Germinal center (tissue), 1 donor: ENCODE results near the gene RNLS.

Experiments used
- DNase-seq: peaks from one replicate; pipeline ENCODE4 v3.0.0; 2012; ENCODE audit warnings: mixed read lengths, low spot score

The RNLS gene

DNA sequence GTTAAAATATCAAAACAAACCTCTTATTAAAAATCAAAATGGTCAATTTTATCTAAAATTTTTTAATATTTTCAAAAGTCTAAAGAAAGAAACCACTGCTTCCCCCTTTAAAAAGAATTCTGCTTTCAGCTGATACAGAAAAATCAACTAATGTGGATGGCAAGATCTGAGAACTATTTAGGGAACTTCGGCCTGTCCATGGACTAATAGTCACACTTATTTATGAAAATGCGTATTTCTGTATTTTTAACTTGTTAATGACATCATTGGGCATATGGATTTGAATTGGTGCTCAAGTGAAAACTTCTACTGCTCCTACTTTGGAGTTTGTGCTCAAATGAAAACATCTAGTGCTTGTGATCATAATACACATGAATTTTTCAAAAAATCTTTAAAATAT, 31.9 kb downstream of the RNLS start:
- no peak for DNase-seq

DNA sequence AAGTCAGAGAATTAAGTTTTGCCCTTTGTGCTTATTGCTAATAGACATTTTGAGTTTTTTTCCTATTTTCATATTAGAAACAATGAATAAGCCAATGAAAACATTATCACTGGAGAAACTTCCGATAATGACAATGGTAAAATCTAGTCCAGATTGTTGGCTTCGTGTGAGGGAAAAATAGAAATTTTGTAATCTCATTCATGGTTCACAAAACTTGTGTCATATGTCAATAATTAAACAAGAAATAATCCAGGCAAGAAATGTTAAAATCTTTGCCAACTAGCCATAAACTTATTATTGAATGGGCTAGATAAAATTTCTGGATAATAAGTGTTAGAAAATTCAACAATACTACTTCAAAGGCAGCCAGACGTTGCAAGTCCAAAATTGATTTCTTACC, 36.6 kb downstream of the RNLS start:
- no peak for DNase-seq

DNA sequence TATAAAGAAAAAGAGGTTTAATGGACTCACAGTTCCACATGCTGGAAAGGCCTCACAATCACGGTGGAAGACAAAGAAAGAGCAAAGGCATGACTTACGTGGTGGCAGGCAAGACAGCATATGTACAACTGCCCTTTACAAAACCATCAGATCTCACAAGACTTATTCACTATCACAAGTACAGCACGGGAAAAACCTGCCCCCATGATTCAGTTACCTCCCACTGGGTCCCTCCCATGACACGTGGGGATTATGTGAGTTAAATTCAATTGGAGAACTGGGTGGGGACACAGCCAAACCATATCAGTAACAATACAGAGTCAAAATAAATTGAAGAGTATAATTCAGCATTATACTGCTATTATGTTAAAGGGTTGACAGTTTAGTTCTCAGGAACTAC, 37.8 kb downstream of the RNLS start:
- no peak for DNase-seq

DNA sequence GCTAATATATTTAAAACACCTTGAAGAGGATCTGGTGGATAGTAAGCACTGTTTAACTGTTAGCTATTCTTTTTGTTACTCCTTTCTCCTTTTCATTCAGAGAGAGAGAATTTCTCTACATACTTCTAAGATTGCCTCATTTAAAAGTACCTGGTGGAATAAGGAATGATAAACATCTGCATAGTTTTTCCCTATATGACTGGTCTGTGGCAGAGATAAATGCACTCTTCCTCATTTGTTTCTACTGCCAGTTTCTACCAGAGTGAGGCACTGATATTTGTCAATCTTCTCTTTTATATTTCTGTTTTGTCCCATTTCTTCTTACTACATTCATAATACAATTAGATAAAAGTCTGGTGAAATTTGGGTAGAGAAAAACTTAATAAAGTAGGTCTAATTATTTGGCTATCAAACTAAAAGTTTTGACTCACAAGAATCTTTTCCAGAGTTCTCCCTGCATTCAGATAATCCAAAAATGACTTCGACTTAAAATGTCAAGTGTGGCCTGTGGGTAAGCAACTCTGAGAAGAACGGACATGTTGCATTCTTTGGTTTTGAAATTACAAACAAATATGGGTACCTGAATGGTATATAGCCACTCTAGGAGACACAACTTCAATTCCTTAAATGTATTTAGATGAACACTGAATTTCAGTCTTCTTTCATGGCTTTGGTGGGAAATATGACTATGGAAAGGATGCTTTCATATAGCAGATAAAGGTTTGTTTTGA, 38.8 kb downstream of the RNLS start:
- no peak for DNase-seq

DNA sequence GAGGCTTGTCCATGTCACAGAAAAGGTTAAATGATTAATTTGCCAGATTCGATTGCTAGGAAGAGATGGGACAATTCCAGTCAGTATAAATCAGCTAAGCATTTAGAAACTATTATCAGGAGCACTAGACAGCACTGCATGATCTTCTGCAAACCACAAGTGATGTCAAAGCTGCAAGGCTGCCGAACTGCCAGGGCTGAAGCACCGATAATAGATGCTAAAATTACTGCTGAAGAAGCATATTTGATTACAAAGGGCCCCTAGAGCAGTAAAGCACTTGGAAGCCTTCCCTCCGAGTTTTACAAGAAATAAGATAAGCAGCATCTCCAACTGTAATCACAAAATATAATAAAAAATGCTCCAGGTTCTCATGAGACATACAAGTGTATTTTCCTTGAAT, 40.6 kb downstream of the RNLS start:
- DNase-seq: no peak

DNA sequence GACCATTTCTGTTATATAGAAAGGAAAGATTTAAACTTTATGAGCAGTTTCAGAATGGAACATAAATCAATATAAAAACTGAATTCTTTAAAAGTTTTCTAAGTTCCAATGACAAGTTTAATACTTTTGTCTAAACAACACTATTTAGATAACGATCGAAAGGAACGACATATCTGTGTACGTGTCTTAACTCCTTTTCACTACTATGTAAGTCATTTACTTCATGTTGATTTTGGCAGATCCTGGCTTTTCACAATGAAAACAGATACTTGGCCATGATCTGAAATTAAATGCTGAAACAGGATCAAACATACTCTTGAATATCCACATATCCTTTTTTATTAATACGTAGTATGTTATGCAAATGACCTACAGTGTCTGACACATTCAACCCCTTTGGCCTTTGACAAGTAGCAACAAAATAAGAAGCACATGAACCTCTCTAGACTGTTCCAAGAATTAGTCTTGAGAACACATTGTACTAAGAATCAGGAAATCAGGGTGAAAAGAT, 41.9 kb downstream of the RNLS start:
- DNase-seq: no peak

DNA sequence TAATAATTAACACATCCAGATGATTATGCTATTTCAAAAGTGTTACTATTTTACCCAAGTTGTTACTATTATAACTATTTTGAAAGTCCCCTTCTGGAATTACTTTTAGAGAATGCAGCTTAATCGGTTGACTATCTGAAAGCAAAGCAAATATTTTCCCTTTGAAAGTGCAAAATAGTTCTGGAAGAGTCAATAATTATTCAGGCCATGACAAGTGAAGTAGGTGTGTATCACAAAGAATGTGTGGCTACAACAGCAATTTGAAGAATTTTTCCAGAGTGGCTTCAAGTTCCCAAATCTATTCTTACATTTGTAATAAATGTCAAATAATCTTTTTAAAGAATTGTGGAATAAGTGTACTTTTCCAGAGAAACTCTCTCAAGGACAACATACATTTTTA, 42.8 kb downstream of the RNLS start:
- DNase-seq: no peak

DNA sequence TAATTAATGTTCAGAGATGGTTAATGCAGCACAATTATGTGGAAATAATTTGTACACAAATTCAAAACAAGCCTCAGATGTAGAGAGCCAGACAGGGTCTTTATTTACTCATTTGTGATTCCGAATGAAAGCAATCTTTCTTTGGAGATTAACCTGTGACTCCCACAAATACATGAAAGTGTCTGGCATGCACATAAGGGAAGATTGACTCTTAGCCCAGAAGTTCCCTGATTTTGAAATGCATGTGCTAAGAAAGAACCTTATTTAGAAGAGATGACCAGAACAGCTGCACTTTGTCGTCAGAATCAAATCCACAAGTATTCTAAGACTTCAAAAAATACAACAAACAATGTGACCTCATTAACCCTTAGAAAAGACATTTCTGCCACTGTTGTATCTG, 45.1 kb downstream of the RNLS start:
- DNase-seq: no peak

DNA sequence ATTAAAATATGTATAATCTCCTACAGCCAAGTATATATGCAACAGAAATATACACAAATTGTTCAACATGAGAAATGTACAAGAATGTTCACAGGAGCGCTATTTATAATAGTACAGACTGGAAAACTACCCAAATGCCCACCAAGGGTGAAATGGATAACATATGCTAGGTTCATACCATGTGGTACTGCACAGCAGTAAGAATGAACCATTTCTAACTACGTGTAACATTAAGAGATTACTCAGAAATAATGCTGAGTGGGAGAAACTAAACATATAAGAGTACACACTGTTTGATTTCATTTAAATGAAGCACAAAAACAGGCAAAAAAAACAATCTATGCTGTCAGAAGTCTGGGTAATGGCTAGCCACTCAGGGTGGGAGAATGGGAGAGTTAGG, 45.8 kb downstream of the RNLS start:
- DNase-seq: no peak

DNA sequence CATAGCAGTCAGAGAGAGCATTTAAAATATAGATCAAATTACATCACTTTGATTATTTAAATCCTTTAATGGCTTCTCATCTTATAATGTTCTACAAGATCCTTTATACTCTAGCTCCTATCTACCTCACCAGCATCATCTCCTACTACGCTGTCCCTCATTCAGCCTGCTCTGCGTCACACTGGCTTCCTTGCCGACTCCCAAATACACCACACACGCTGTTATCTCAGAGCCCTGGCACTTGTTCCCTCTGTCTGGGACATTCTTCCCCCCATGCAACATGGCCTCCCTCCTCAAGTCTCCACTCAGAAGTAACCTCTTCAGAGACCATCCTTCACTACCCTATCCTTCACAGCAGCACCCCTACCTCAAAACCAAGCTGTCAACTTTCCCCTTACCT, 46.7 kb downstream of the RNLS start:
- DNase-seq: no peak

DNA sequence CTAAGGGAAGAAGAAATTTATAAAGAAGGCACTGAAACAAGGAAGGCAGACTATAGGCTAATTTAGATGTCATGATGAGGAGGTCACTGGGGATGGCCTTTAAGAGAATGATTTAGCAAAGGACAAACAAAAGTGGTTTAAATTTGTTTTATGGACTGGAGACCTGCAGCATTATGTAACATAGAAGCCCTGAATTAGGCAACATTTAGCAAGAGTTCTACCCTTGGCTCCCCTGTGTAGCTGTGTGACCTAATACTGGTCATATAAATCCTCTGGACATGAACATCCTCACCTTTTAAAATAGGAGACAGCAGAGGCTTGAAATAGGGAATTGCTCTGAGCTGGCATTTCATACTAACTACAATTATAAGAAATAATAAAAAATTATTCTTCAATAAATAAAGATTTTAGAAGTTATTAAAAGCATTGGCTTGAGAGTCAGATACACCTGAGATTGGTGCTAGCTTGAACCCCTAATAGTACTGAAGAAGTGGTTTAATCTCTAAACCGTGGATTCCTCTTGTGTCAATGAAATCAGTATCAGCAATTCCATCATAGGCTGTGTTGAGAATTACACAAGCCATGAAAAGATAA, 48.9 kb downstream of the RNLS start:
- DNase-seq: no peak

DNA sequence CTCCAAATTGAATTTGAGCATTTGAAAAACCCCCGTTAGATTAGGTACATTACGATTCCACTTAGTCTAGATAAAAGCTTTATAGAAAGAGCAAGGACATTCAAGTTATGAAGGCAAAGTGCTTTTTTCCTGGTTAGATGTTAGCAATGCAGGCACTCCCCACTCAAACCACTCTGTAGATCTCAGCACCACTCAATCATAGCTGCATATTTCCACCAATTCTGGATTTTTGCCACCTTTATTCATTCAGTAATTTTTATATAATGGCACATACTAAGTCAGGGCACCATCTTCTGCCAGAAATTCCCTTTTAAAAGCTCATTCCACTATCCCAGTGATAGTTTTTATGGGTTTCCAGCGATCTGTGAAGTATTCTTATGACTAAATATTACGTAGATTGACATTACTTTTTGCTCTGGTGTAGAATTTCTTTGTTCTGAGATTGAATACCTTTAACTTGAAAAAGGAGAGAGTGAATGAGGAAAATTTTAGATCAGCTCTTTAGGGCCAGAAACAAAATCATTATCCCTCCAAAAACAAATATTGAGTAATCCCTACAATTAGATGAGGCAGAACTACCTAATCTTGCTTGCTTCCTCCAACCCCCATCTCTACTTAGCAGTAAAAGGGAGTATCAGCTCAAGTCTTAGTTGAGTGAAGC, 51.6 kb downstream of the RNLS start:
- no peak for DNase-seq

DNA sequence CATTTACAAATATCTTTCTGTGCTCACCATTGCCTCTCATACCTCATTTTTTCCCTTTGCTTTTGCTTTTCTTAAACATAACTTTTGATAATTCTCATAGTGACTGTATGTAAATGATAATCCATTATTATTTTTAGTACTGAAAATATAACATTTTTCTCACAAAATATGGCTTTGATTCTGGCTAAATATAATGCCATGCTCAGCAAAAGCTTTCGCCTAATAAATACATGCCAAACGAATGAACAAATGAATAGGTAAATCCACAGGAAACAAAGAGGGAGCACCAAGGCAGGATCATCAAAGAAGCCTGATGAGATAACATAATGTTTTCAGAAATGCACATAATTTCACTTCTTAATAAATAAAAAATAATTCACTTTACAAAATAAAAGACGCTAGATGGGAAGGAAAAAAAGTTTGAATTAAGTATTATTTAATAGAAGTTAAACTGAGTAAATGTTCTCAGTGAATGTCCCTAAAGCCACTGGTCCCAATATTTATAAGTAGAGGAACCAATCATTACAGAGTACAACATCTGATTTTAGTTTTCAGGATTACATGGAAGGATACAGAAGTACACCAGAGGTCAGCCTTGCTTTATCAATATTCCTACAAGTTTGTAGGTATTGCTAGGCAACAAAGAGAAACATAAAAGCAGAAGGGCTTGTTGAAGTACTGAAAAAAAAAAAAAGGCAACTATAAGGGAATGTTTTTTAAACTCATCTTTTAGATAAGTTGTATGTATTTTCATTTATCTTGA, 52.3 kb downstream of the RNLS start:
- no peak for DNase-seq

DNA sequence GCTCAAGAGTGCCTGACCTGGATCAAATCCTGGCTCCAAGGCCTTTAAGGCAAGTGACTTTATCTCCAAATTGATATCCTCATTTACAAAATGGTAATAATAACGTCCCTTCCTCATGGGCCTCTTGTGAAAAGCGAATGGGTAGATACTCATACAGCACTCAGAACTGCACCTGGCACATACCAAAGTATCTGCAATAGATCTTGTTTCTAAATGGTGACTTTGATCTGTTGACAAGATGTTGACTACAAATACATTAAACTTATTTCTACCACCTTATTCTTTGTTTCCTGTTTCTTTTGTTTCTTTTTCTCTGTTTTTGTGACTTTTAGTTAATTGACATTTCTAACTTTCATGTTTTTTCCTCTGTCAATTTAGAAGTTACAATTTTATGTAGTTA, 53.0 kb downstream of the RNLS start:
- DNase-seq: no peak

DNA sequence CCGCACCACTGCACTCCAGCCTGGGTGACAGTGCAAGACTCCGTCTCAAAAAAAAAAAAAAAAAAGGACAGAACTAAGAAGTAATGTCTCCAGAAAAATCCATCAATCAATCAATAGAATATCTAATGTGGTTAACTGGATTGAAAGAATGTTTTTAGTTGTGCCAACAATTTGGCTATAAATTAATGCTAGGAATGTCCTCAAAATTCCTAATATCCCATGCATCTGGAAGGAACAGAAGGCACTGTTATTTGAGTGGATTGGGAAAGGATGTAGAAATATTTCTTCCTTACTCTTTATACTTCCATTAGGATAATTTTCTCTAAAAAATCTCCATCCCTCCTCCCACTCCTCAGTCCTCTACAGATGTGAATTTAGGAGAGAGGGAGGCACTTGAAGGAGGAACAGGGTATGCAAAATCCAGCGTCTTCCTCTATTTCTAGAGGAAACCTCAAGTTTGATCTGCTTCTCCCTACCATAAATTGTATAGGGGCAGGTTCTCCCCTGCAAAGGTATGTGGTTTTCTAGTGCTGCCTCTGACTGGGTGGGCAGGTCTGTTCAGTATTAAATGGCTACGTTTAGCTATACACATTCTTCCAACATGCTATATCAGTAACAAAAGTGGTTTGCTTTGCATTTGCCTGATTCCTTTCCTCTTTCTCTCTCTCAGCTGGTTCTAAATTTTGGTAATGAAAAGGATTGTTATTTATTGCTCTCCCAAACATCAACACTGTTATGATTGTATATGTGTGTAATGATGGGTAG, 54.1 kb downstream of the RNLS start:
- DNase-seq: no peak

DNA sequence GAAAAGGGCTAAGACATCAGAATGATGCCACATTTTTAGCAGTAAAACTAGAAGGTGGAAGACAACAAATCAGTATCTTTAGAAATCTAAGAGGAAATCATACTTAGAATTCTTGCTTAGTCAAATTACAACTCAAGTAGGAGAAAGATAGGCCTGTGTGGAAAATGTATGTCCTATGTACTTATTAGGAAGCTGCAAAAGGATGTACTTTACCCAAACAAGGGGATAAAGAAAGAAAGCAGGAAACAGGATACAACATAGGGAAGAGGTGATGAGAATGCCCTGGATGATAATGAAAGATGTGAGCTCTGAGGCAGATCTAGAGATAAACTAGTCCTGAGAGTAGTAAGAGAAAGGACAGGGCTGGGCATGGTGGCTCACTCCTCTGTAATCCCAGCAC, 54.9 kb downstream of the RNLS start:
- no peak for DNase-seq

DNA sequence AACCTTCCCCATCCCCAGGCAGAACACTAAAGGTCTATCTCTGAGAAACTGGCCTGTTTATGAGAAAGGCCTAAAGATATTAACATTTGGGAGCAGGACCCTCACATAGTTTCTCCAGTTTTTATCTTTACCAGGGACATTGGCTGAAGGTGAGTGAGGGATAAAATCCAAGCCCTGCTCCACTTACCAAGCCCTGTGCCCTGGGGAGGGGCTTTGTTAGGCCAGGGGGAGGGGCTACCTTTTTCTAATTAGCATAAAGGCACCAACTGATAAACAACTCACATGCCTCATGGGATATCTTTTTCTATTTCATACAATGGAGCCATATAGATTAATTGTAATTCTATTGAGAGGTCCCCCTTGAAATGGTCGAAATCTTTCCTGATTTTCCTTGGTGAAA, 55.9 kb downstream of the RNLS start:
- DNase-seq: no peak

DNA sequence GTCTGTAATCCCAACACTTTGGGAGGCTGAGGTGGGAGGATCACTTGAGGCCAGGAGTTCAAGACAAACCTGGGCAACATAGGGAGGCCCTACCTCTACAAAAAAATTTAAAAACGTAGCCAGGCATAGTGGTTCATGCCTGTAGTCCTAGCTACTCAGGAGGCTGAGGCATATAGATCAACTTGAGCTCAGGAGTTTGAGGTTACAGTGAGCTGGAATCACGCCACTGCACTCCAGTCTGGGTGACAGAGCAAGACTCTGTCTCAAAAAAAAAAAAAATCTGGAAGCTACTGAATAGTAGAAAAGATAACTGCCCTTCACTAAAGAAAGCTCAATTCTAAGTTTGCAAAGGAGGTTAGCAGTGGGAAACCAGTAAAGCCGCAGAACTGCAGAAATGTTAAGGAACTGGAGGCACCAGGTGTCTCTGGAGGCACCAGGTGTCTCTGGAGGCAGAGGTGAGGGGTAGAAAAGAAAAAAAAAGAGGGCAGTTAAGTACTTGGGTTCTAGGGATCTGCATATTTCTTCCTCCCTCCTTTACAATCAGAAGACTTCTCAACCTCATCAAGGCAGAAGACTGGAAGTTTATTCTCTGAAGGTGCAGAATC, 56.5 kb downstream of the RNLS start:
- DNase-seq: no peak

DNA sequence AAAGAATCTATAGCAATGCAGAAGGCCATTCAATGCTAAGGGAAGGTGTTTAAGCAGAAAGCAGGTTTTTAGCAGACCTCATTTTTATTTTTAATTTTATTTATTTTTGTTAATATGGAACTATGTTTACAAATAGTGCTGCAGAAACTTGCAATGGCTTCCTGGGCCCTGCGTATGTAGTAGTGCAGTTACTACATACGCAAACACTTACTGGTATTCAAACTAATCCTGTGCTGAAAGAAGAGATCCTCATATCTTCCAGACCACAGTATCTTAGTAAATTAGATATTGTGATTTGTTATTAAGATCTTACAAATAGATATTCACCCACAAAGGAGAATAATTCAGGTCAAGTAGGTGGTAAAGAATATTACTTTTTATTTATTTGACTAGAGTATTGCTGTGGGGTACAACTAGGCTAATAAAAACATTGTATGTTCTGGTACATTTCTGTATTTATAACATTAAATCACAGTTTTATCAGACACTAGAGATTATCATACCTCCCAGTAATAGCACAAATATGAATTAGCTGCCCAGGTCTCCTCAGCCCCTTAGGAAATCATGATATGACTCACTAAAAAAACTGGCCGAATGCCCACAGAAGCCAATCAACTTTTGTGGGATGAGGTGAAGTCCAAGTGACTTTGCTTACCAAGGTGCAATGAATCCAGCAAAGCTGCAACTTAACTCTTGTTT, 57.6 kb downstream of the RNLS start:
- no peak for DNase-seq

DNA sequence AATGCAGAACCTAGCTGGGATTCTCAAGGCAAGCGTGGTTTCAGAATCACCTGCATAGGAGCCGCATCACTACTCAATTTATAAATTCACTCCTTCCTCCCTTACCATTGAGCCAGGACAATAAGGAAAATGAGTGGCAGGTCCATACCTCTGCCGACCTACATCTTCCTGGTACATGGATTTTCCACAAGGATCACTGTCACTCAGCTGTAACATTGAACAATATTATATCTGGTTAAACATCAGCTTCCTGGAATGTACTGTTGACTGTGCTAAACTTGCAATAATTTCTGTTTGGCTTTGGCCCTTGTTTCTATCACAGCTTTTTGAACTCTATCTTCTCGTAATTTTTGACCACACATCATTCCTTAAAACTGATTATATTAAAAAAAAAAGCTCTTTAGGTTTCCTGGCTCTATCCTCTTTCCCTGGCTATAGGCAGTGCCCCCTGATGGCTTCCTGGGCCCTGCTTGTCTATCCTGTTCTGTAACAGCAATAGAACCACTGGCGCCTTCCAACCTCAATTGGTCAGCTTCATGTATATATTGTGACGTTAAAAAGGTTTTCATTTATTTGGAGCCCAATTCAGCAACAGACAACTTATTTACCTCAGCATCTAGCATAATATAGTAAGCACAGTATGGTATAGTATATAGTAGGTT, 59.2 kb downstream of the RNLS start:
- no peak for DNase-seq
